Measurements from ENCODE around the gene MRFAP1. TPM values are rescaled to one million over a fixed set of nuclear protein-coding genes. Genes with fewer than 3 reads are reported as not detected.
A peak's percentile ranks its signal among the peaks of the same experiment; 100 is the strongest.
"Not testable (repeated sequence)": the region's sequence is repeated elsewhere in the genome, so short reads cannot be mapped to it uniquely, and the experiment has no call there.

Gene MRFAP1
- total RNA-seq, 4 donors from 2014 or later, result 136 to 234 (median 170) TPM

- no peak for DNase-seq (ENCODE audit: low spot score in 2 of 2)
- TF ChIP-seq POLR2A (IDR thresholded peaks at IDR 0.05) (no peak), CTCF (IDR thresholded peaks at IDR 0.05) (no peak)
- no peak overlapping the region for H3K4me3 ChIP-seq (ENCODE audit: low read depth, poor library complexity, severe bottlenecking)
- intact Hi-C loops (cut with DNase I; ENCODE audit: low total_unique reads), result no loop called here
- WGBS, 2 donors, result 90 to 100% methylated on average over 2 of the region's 2 CpGs
Measured at GRCh38 chr4:6622744-6623143, 17.7 kb upstream of the MRFAP1 start.

DNA sequence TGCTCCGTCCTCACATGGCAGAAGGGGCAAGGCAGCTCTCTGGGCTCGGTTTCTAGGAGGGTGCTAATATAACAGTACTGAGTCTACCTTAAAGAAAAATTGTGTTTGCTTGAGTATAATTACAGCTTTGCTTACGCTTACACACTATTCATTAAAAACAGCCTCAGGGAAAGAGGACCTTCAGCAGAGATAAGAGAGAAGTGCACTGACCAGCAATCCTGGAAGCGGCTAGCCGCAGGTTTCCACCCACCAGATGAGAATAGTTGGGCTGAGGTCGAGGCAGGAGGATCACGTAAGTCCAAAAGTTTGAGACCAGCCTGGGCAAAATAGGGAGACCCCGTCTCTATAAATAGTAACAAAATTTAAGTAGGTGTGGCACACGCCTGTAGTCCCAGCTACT, 15.2 kb upstream of the MRFAP1 start:
- DNase-seq (ENCODE audit: low spot score in 2 of 2), result no peak
- WGBS, 2 donors, result 77 to 87% methylated on average over 9 of the region's 9 CpGs
- intact Hi-C loops (cut with DNase I; ENCODE audit: low total_unique reads), result no loop called here
- TF ChIP-seq POLR2A (IDR thresholded peaks at IDR 0.05) (no peak), CTCF (IDR thresholded peaks at IDR 0.05) (no peak)
- no peak overlapping the region for H3K4me3 ChIP-seq (ENCODE audit: low read depth, poor library complexity, severe bottlenecking)

DNA sequence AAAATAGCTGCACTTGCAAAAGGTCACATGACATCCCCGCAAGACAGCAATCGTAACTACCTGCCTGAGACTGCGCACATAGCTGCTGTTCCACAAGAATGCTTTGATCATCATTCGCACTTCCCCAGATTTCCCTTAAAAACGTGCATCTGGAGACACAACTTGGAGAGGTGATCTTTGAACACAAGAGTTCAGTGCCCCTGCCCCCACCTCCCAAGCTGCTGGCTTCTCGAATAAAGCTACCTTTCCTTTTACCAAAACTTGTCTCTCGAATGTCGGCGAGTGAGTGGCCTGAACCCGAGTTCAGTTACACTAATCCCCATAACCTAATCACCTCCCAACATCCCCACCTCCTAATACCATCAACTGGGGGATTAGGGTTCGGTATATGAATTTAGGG, 14.4 kb upstream of the MRFAP1 start:
- TF ChIP-seq CTCF (IDR thresholded peaks at IDR 0.05), result no peak
- TF ChIP-seq POLR2A (IDR thresholded peaks at IDR 0.05), result no peak
- no peak overlapping the region for H3K4me3 ChIP-seq (ENCODE audit: low read depth, poor library complexity, severe bottlenecking)
- WGBS, 2 donors, result 71 to 82% methylated on average over 11 of the region's 11 CpGs
- intact Hi-C loops (cut with DNase I; ENCODE audit: low total_unique reads), result no loop called here
- no peak for DNase-seq (ENCODE audit: low spot score in 2 of 2)

DNA sequence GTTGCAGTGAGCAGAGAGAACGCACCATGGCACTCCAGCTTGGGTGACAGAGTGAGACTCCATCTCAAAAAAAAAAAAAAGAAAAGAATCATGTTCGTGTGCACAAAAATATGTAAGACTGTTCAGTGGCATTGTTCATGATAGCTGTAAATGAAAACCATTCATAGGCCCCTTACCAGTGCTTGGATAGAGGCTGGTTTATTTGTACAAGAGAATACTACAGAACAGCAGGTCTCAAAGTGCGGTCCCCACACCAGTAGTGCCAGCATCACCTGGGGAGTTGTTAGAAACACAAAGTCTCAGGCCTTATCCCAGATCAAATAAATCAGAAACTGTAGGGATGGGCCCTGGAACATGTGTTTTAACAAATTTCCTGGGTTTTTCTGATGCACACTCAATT, 12.7 kb upstream of the MRFAP1 start:
- no peak for TF ChIP-seq CTCF (IDR thresholded peaks at IDR 0.05)
- TF ChIP-seq POLR2A (IDR thresholded peaks at IDR 0.05), result no peak
- H3K4me3 ChIP-seq (ENCODE audit: low read depth, poor library complexity, severe bottlenecking), result no peak overlapping the region
- DNase-seq (ENCODE audit: low spot score in 2 of 2), result no peak
- intact Hi-C loops (cut with DNase I; ENCODE audit: low total_unique reads), result no loop called here
- WGBS, 2 donors, result 81 to 86% methylated on average over 3 of the region's 3 CpGs

- 94 to 100% methylated on average over 1 of the region's 1 CpG for WGBS, 2 donors
- DNase-seq (ENCODE audit: low spot score in 2 of 2); H3K4me3 ChIP-seq (ENCODE audit: low read depth, poor library complexity, severe bottlenecking); intact Hi-C loops (cut with DNase I; ENCODE audit: low total_unique reads): not testable (repeated sequence)
Measured at GRCh38 chr4:6628484-6628883, 12.0 kb upstream of the MRFAP1 start.

DNA sequence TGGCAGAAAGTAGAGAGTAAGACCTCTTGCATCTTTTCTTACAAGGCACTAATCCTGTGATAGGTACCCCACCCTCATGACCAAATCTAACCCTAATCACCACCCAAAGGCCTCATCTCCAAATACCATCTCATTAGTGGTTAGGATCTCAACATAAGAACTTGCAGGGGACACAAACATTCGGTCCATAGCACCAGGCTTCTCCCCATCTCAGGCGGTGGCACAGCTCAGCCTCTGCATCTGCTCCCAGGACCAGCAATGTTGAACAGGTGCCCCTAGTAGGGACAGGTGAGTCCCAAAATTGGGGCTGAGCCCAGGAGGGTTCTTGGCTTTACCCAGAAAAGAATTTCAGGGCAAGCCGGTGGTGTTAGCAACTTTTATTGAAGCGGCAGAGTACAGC, 8.4 kb upstream of the MRFAP1 start:
- 93 to 95% methylated on average over 4 of the region's 4 CpGs for WGBS, 2 donors
- TF ChIP-seq POLR2A (IDR thresholded peaks at IDR 0.05), result no peak
- intact Hi-C loops (cut with DNase I; ENCODE audit: low total_unique reads), result no loop called here
- peak in 1 of 2 donors; percentile 59 for DNase-seq (ENCODE audit: low spot score in 2 of 2)
- no peak overlapping the region for H3K4me3 ChIP-seq (ENCODE audit: low read depth, poor library complexity, severe bottlenecking)

- TF ChIP-seq POLR2A (IDR thresholded peaks at IDR 0.05) (no peak), CTCF (IDR thresholded peaks at IDR 0.05) (no peak)
- intact Hi-C loops (cut with DNase I; ENCODE audit: low total_unique reads), result no loop called here
- 65% methylated on average over 10 of the region's 10 CpGs for WGBS, 2 donors
Measured at GRCh38 chr4:6633091-6633906, 7.2 kb upstream of the MRFAP1 start.

More at GRCh38 chr4:6633091-6633906, 7.2 kb upstream of the MRFAP1 start:
- DNase-seq (ENCODE audit: low spot score in 2 of 2), result peak in 1 of 2 donors; percentile 73
- H3K4me3 ChIP-seq (ENCODE audit: low read depth, poor library complexity, severe bottlenecking), result no peak overlapping the region

All from lower leg skin (tissue), 4 donors.